ENCODE data around the gene CD200R1L. TPM values are rescaled to one million over a fixed set of nuclear protein-coding genes. Genes with fewer than 3 reads are reported as not detected.
A peak's percentile ranks its signal among the peaks of the same experiment; 100 is the strongest.

The CD200R1L gene
- polyA plus RNA-seq, 1 of the 3 experiments (the other 2 are of a cell fraction): not detected

GRCh38 chr3:112789787-112790186 lies 56.9 kb downstream of the CD200R1L start:
- Histone ChIP-seq H3K36me3 (replicated peaks in 1 of 2; ENCODE audit: control insufficient read depth in 1 of 2, insufficient read depth in 2 of 2, low read length in 1 of 2) (no peaks in the 10 kb centered on the region), H3F3A (replicated peaks; ENCODE audit: insufficient read depth) (no peaks in the 10 kb centered on the region), H3K9me3 (no peaks in the 10 kb centered on the region), H3K4me3 (ENCODE audit: low read depth in 2 of 2, low read length in 1 of 2) (no peak overlapping the region), H3K79me2 (ENCODE audit: insufficient read depth) (no peaks in the 10 kb centered on the region), H3K27ac (ENCODE audit: low read depth in 2 of 2, low read length in 1 of 2) (no peak overlapping the region), H3K4me1 (ENCODE audit: control insufficient read depth in 1 of 2, insufficient read depth in 2 of 2, low read depth in 1 of 2, low read length in 1 of 2) (peaks cover 11 to 12% of the 10 kb centered on the region in 2 experiments; a peak in 3 of 4 replicates), H2AFZ (ENCODE audit: low read depth) (no peak overlapping the region), H3K9ac (no peak overlapping the region), H3K9me2 (no peaks in the 10 kb centered on the region), H3K4me2 (no peak overlapping the region), H4K20me1 (ENCODE audit: insufficient read depth) (no peaks in the 10 kb centered on the region), H3K27me3 (ENCODE audit: insufficient read depth) (no peaks in the 10 kb centered on the region)
- DNase-seq: no peak
- ChIA-PET POLR2A (no interaction called here), CTCF (interaction anchor here (0.8 kb wide), 1 partner anchor 33 kb away, joined by 3 read pairs; no protein-coding TSS in a partner anchor)
- WGBS (ENCODE audit: low lambda C conversion rate): 60% methylated on average over 3 of the region's 3 CpGs
- TF ChIP-seq JUND (IDR thresholded peaks at IDR 0.05) (no peak), FOSL2 (IDR thresholded peaks at IDR 0.05; ENCODE audit: borderline replicate concordance, low read depth) (no peak), POLR2AphosphoS5 (IDR thresholded peaks at IDR 0.05; ENCODE audit: low read depth, low read length) (no peak), NFIC (IDR thresholded peaks at IDR 0.05; ENCODE audit: borderline replicate concordance) (no peak), IRF3 (IDR thresholded peaks at IDR 0.05; ENCODE audit: low read depth, low read length) (no peak), ELF1 (IDR thresholded peaks at IDR 0.05) (no peak), RCOR1 (IDR thresholded peaks at IDR 0.05; ENCODE audit: low read length) (no peak), RAD21 (IDR thresholded peaks at IDR 0.05; ENCODE audit: low read length) (no peak), GATA2 (CRISPR knock-in tag; IDR thresholded peaks at IDR 0.05) (no peak), NRF1 (IDR thresholded peaks at IDR 0.05; ENCODE audit: low read depth, low read length) (no peak), RXRA (IDR thresholded peaks at IDR 0.05; ENCODE audit: borderline replicate concordance, low read depth) (no peak), MEF2A (IDR thresholded peaks at IDR 0.05; ENCODE audit: borderline replicate concordance, low read depth) (no peak), TCF12 (IDR thresholded peaks at IDR 0.05) (no peak)
- TF ChIP-seq, protein P1, sequence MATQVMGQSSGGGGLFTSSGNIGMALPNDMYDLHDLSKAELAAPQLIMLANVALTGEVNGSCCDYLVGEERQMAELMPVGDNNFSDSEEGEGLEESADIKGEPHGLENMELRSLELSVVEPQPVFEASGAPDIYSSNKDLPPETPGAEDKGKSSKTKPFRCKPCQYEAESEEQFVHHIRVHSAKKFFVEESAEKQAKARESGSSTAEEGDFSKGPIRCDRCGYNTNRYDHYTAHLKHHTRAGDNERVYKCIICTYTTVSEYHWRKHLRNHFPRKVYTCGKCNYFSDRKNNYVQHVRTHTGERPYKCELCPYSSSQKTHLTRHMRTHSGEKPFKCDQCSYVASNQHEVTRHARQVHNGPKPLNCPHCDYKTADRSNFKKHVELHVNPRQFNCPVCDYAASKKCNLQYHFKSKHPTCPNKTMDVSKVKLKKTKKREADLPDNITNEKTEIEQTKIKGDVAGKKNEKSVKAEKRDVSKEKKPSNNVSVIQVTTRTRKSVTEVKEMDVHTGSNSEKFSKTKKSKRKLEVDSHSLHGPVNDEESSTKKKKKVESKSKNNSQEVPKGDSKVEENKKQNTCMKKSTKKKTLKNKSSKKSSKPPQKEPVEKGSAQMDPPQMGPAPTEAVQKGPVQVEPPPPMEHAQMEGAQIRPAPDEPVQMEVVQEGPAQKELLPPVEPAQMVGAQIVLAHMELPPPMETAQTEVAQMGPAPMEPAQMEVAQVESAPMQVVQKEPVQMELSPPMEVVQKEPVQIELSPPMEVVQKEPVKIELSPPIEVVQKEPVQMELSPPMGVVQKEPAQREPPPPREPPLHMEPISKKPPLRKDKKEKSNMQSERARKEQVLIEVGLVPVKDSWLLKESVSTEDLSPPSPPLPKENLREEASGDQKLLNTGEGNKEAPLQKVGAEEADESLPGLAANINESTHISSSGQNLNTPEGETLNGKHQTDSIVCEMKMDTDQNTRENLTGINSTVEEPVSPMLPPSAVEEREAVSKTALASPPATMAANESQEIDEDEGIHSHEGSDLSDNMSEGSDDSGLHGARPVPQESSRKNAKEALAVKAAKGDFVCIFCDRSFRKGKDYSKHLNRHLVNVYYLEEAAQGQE (IDR thresholded peaks at IDR 0.05; ENCODE audit: low read depth, low read length): no peak

DNA sequence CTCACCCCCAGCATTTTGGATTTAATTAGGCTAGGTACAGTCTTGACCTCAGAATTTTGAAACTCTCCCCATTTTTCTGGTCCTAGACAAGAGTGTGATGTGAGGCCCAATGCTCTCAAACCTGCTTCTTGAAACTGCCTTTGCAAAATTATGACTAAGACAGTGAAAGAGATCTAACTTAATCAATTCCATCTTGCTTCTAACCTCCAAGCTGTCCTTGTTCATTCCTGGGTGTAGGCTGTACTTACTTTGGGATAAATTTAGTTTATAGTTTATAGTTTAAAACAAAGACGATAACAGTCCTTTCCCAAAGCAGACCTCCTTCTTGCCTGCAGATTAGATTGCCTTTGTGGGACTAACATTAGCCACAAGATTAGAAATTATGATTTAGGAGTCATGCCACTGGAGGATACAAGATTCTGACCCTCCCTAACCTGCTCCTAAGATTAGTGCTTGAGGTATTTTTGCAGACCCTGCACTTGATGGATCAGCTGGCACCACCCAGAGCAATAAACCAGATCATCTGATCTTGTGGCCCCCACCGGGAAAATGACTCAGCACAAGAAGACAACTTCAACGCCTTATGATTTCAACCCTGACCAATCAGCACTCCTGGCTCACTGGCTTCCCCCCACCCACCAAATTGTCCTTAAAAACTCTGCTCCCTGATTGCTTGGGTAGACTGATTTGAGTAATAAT lies 59.6 kb downstream of the CD200R1L start:
- H3F3A ChIP-seq (replicated peaks; ENCODE audit: insufficient read depth): no peaks in the 10 kb centered on the region
- WGBS (ENCODE audit: low lambda C conversion rate): 76% methylated on average over 3 of the region's 3 CpGs
- no peaks in the 10 kb centered on the region for H3K9me2 ChIP-seq
- CTCF ChIA-PET: no interaction called here
- H2AFZ ChIP-seq (ENCODE audit: low read depth): no peak overlapping the region
- H3K27me3 ChIP-seq (ENCODE audit: insufficient read depth): no peaks in the 10 kb centered on the region
- no peak for DNase-seq
- no peak overlapping the region for H3K4me3 ChIP-seq (ENCODE audit: low read depth in 2 of 2, low read length in 1 of 2)
- H3K4me1 ChIP-seq (ENCODE audit: control insufficient read depth in 1 of 2, insufficient read depth in 2 of 2, low read depth in 1 of 2, low read length in 1 of 2): no peaks in the 10 kb centered on the region
- H4K20me1 ChIP-seq (ENCODE audit: insufficient read depth): no peaks in the 10 kb centered on the region
- no peak overlapping the region for H3K9ac ChIP-seq
- no peaks in the 10 kb centered on the region for H3K36me3 ChIP-seq (replicated peaks in 1 of 2; ENCODE audit: control insufficient read depth in 1 of 2, insufficient read depth in 2 of 2, low read length in 1 of 2)
- peak overlapping the region in 1 of 2 experiments; percentile 53; a peak in 1 of 4 replicates for H3K27ac ChIP-seq (ENCODE audit: low read depth in 2 of 2, low read length in 1 of 2)
- no peaks in the 10 kb centered on the region for H3K79me2 ChIP-seq (ENCODE audit: insufficient read depth)
- POLR2A ChIA-PET: no interaction called here
- no peak overlapping the region for H3K4me2 ChIP-seq
- no peak for TF ChIP-seq EZH2phosphoT487 (IDR thresholded peaks at IDR 0.05; ENCODE audit: borderline replicate concordance, low read depth)
- no peak for TF ChIP-seq GATA2 (CRISPR knock-in tag; IDR thresholded peaks at IDR 0.05)
- no peak for TF ChIP-seq SMC3 (IDR thresholded peaks at IDR 0.05; ENCODE audit: low read depth, low read length)
- TF ChIP-seq YY1 (IDR thresholded peaks at IDR 0.05; ENCODE audit: low read depth): no peak
- TF ChIP-seq USF2 (IDR thresholded peaks at IDR 0.05; ENCODE audit: borderline replicate concordance, low read depth, low read length): no peak
- TF ChIP-seq POLR2AphosphoS5 (IDR thresholded peaks at IDR 0.05; ENCODE audit: low read depth, low read length): no peak
- no peak for TF ChIP-seq FOXM1 (IDR thresholded peaks at IDR 0.05; ENCODE audit: low read depth)
- no peak for TF ChIP-seq RFX5 (IDR thresholded peaks at IDR 0.05; ENCODE audit: low read length)
- H3K9me3 ChIP-seq: no peaks in the 10 kb centered on the region
